ENCODE measurements around the gene KRT8.
"Not testable (repeated sequence)": the region's sequence is repeated elsewhere in the genome, so short reads cannot be mapped to it uniquely, and the experiment has no call there.

The KRT8 gene

GRCh38 chr12:52901715-52902541, 2.9 kb downstream of the KRT8 start:
- DNase-seq, result no peak

- no peak for DNase-seq
Measured at GRCh38 chr12:52900896-52901714, 3.8 kb downstream of the KRT8 start.

- DNase-seq, result no peak
Measured at GRCh38 chr12:52900166-52900895, 4.5 kb downstream of the KRT8 start.

- no peak for DNase-seq
Measured at GRCh38 chr12:52899338-52900035, 5.4 kb downstream of the KRT8 start.

- no peak for DNase-seq
Measured at GRCh38 chr12:52896190-52897100, 8.4 kb downstream of the KRT8 start.

- no peak for DNase-seq
Measured at GRCh38 chr12:52895726-52896189, 9.1 kb downstream of the KRT8 start.

- no peak for DNase-seq
Measured at GRCh38 chr12:52892974-52893373, 11.9 kb downstream of the KRT8 start.

GRCh38 chr12:52892207-52892852, 12.5 kb downstream of the KRT8 start:
- no peak for DNase-seq

GRCh38 chr12:52891044-52891443, 13.8 kb downstream of the KRT8 start:
- no peak for DNase-seq

GRCh38 chr12:52890417-52890816, 14.5 kb downstream of the KRT8 start:
- no peak for DNase-seq

- DNase-seq, result peak; percentile 56
Measured at GRCh38 chr12:52884526-52885293, 20.2 kb downstream of the KRT8 start.

- not testable (repeated sequence) for DNase-seq
Measured at GRCh38 chr12:52880499-52880898, 24.4 kb downstream of the KRT8 start.

- peak; percentile 91 for DNase-seq
Measured at GRCh38 chr12:52879394-52880351, 25.2 kb downstream of the KRT8 start.

- DNase-seq, result no peak
Measured at GRCh38 chr12:52878507-52879393, 26.1 kb downstream of the KRT8 start.

GRCh38 chr12:52877242-52877641, 27.6 kb downstream of the KRT8 start:
- DNase-seq, result no peak

- no peak for DNase-seq
Measured at GRCh38 chr12:52876372-52876771, 28.5 kb downstream of the KRT8 start.

Data from fibroblast of skin of scalp (primary cell).